HG02943 (cell line): ENCODE measurements around the gene SORT1.

Source experiments
- ATAC-seq: cut with Tn5 transposase; IDR thresholded peaks from one replicate; pipeline ENCODE4 v1.9.1; 2021; ENCODE audit warnings: mild to moderate bottlenecking, low read depth, moderate library complexity; ENCODE audit not compliant: unreplicated experiment

SORT1 gene

GRCh38 chr1:109277434-109278204, 120.1 kb downstream of the SORT1 start:
- ATAC-seq, result no peak

GRCh38 chr1:109275706-109276345, 121.9 kb downstream of the SORT1 start:
- no peak for ATAC-seq

- no peak for ATAC-seq
These were observed 122.9 kb downstream of the SORT1 start for GRCh38 chr1:109274533-109275476.

DNA sequence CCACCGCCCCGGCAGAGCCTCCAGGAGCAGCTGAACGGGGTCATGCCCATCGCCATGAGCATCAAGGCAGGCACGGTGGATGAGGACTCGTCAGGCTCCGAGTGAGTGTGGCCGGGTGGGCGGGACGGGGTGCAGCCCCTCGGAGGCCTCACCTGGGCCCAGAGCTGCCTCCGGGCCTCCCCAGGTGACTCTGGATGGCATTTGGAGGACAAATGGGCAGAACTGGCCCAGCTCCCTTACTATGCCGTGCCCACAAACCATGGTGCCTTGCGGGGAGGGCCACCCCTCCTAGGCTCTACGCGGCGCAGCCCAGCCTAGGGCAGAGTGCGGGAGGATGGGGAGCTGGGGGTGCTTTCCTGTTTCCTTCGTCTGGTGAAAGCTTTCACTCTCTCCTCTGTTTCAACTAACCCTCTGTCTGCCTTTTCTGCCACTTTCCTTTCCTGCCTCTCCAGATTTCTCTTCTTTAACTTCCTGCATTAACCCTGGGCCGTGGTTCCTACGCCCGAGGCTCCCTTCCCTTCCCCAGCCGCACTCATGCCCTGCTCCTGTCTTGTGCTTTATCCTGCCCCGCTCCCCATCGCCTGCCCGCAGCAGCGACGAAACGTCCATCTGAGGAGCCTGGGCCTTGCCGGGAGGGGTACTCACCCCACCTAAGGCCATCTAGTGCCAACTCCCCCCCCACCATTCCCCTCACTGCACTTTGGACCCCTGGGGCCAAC, 124.0 kb downstream of the SORT1 start:
- no peak for ATAC-seq

DNA sequence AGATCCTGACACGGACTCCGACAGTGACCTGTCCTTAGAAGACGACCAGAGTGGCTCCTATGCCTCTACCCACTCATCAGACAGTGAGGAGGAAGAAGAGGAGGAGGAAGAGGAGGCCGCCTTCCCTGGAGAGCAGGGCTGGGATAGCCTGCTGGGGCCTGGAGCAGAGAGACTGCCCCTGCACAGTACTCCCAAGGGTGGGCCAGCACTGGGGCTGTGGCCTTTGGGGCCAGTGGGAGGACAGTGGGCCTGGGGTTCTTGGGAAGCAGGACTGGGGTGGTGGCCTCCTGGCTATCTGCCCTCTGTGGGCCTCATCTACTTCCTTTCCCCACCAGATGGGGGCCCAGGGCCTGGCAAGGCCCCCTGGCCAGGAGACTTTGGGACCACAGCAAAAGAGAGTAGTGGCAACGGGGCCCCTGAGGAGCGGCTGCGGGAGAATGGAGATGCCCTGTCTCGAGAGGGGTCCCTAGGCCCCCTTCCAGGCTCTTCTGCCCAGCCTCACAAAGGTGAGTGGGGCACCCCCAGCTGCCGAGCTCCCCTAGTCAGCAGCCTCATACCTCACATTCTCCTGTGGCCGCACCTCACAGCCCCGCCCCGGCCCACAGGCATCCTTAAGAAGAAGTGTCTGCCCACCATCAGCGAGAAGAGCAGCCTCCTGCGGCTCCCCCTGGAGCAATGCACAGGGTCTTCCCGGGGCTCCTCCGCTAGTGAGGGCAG, 124.7 kb downstream of the SORT1 start:
- no peak for ATAC-seq

GRCh38 chr1:109272021-109272799, 125.5 kb downstream of the SORT1 start:
- ATAC-seq, result no peak

DNA sequence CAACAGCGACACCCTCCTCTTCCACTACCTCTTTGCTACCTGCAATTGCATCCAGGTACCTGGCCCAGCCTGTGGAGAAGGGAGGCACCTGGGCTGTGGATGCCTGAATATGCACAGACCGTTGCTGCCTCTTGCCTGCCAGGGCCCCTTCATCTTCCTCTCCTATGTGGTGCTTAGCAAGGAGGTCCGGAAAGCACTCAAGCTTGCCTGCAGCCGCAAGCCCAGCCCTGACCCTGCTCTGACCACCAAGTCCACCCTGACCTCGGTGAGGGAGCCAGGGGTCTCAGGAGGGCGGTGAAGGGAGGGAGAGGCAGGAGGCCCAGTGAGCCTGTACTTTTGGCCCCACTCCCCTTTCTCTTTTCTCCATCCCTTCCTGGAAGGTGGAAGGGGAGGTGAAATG, 126.3 kb downstream of the SORT1 start:
- ATAC-seq, result no peak

- ATAC-seq, result no peak
These were observed 126.9 kb downstream of the SORT1 start for GRCh38 chr1:109270623-109271317.

- no peak for ATAC-seq
These were observed 127.6 kb downstream of the SORT1 start for GRCh38 chr1:109269981-109270622.

- no peak for ATAC-seq
These were observed 128.3 kb downstream of the SORT1 start for GRCh38 chr1:109269212-109269980.

GRCh38 chr1:109268431-109269211, 129.1 kb downstream of the SORT1 start:
- no peak for ATAC-seq

- no peak for ATAC-seq
These were observed 129.9 kb downstream of the SORT1 start for GRCh38 chr1:109267743-109268300.

DNA sequence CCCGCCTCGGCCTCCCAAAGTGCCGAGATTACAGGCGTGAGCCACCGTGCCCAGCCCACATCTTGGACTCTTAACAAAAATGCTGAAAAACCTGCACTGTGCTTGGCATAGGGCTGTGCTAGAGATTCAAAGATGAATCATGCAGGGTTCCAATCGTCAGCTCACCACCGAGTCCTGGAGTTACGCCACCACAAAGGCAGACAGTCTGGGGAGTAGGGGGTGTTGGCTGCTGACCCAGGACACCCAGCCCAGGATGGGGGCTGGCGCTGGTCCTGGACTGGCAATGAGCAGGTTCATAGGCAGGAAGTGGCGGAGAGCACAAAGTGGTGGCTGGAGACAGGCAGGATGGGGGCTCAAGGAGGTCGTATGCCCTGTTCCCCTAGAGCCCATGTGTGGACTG, 130.8 kb downstream of the SORT1 start:
- no peak for ATAC-seq

DNA sequence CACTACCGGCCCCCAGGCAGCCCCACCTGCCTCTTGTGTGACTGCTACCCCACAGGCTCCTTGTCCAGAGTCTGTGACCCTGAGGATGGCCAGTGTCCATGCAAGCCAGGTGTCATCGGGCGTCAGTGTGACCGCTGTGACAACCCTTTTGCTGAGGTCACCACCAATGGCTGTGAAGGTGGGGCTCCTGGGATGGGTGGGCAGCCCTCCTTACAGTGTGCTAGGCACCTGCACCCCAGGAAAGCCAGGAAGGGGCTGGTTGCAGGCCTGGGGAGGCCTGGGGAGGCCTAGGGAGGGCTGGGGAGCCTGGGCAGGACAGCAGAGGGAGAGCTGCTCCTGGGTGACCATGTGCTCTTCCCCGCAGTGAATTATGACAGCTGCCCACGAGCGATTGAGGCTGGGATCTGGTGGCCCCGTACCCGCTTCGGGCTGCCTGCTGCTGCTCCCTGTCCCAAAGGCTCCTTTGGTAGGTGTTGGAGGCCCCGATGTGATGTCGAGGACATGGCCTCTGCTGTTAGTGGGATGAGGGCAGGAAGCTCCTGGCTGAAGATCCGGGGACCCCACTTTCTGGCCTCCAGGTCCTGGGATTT, 131.9 kb downstream of the SORT1 start:
- no peak for ATAC-seq

GRCh38 chr1:109265016-109265415, 132.7 kb downstream of the SORT1 start:
- ATAC-seq, result no peak

DNA sequence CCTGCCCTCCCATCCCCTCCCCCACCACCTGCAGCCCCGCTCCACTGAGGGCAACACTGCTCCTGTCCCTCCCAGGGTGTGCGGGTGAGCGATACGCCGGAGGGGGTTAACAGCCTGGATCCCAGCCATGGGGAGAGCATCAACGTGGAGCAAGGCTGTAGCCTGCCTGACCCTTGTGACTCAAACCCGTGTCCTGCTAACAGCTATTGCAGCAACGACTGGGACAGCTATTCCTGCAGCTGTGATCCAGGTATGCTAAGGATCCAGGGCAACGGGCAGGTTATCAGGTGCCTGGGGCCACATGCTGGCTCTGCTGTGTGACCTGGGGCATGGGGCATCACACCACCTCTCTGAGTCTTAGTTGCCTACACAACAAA, 133.4 kb downstream of the SORT1 start:
- ATAC-seq, result no peak
